AG08395 (cell line): ENCODE results near the gene NAIP.
"Not testable (repeated sequence)": the region's sequence is repeated elsewhere in the genome, so short reads cannot be mapped to it uniquely, and the experiment has no call there.

Source experiments
- DNase-seq: peaks from one replicate; pipeline ENCODE4 v3.0.0; 2012; ENCODE audit warnings: mixed read lengths, low spot score

NAIP gene

GRCh38 chr5:70925211-70925562, 100.0 kb downstream of the NAIP start:
- not testable (repeated sequence) for DNase-seq
